8988T (cell line): ENCODE data around the gene TCF15.
"Not testable (repeated sequence)": the region's sequence is repeated elsewhere in the genome, so short reads cannot be mapped to it uniquely, and the experiment has no call there.

Experiments used
- DNase-seq: peaks from one replicate; pipeline ENCODE4 v3.0.0; 2011

The TCF15 gene

DNA sequence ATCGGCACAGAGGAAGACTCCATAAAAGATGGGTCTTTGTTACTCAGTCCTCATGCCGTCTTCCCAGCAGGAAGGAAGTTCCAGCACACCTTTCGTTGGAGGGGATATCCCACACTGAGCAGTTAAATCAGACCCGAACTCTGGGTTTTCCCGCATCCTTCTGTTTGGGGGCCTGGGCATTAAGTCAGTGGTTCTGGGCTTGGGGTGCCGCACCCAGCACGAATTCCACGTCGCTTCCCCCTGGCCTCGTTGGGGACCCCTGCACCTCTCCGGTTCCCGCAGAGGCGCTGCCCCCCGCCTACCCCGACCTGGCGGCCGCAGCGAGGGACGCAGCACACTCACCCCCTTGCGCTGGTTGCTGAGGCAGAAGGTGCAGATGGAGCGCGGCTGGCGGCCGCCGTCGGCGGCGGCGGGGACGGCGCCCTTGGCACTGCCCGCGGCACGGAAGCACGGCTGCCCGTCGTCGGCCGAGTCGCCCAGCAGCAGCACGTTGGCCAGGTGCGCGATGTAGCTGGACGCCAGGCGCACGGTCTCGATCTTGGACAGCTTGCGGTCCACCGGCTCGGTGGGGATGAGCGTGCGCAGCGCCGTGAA lies 641 bp downstream of the TCF15 start:
- no peak for DNase-seq

DNA sequence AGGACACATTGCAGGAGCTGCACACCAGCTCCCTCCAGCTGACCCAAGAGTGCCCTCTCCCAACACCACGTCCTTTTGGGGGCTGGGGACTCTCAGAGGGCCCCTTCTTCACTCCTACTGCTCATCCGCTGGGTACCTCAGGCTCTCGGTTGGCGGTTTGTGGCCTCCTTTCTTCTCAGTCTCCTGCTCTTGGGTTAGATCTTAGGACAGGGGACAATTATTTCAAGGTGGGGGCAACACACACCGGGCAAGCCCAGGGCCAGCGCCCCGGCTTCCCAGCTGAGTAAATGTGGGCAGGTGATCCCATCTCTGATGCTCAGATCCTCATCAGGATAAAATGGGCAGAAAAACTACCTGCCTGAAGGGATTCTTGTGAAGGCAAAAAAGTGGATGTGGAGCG lies 1.1 kb downstream of the TCF15 start:
- no peak for DNase-seq

DNA sequence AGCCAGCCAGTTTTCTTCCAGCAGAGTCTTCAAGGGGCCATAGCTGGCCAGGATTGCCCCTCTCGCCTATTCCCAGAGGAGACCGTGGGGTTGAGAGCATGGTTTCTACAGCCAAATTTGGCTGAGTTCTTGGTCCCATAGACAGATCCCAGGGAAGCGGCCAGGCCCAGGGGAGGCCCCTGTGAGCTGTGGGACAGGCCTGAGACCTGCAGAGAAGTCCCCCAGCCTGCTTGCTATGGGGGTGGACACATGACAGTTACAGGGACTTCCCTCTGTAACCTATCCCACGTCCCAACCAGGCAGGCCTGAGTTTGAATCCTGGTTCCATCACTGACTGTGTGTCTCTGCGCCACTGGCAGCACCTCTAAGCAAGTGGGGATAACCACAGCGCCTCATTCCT lies 2.6 kb downstream of the TCF15 start:
- DNase-seq, result no peak

DNA sequence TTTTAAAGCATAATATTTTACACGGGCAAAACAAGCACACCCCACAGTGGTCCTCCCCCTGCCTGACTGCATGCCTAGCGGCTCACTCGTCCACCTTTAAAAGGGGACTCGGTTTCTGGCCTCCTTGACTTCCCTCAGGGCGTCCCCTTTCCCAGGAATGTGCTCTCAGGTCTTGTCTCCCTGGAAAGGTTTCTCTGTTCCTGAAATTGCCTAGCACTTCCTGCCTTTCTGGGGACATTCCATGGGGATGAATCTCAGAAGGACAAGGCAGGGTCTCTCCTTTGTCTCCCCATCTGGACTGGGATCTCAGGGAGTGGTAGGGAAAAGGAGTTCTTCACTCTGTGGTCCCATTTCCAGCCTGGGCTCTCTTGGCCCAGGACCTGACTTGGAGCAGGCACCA lies 4.9 kb downstream of the TCF15 start:
- DNase-seq, result peak; percentile 77

DNA sequence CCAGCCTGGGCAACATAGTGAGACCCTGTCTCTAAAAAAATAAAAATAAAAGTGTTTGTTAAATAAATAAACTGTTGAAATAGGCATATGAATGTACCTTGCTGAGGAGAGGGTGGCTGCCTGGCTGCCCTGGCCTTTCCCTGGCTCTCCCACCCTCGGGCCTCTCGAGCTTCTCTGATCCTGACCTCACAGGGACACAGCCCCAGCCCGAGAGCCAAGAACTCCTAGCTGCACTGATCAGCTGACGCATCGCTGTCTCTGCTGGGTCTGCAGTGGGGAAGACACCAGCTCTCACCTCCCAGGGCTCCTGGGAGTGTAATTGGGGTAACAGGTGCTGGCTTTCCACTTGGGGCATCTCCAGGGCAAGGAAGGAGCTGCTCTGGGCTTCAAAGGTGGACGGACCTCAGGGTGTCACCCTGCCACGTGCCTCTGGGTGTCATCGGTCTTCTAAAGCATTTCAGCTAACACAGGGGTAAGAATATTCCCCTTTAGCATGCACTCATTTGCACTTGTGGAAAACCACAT lies 6.9 kb downstream of the TCF15 start:
- DNase-seq, result no peak

DNA sequence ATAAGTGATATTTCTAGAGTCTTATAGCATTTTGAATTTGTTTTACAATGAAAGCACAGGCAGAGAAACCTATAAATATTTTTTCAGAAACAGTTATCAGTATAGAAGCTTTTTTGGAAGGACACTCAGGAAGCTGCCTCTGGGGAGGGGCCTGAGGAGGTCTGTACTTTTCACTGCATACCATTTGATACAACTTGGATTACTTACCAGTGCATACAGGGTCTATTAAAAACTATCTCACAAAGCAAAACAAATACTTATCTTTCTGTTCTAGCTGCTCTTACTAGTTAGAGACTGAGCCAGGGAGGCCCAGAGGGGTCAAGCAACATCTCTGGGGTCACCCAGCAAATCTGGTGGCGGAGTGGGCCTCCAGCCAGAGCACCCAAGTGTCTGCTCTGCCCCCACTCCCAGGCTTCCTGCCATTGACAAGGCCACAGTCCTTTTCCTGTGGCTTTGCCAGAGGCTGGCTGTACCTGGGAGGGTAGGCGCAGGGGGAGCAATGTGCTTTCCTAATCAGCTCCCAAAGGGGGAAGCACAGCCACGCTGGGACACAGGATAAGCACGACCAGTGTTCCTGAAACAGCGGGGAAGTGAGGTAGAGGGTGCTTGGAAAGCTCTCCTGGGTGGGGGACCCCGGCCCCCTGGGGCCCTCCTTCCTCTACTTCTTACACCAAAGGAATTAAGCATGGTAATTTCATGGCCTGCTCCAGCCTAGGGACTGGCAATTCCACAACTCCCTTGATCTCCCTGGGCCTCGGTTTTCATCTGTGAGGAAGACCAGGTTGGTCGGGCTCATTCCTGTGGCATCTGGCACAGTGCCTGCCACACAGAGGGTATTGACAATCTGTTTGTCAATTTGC lies 7.8 kb downstream of the TCF15 start:
- DNase-seq, result no peak

DNA sequence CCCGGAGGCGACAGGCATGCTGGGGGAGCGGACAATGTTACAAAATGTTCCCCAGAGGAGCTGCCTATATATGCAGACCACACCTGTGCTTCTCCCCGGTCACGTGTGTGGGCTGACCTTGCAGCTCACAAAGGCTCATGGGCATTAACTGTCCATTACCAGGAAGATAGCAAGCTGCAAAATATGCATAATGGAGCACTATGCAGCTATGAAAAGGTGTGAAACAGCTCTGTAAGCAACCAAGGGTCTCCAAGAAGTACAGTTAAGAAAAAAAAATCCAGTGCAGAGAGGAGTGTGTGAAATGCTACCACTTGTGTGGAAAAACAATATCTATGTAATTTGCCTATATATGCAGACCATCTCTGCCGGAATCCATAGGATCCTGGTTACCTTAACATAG lies 9.4 kb downstream of the TCF15 start:
- no peak for DNase-seq

DNA sequence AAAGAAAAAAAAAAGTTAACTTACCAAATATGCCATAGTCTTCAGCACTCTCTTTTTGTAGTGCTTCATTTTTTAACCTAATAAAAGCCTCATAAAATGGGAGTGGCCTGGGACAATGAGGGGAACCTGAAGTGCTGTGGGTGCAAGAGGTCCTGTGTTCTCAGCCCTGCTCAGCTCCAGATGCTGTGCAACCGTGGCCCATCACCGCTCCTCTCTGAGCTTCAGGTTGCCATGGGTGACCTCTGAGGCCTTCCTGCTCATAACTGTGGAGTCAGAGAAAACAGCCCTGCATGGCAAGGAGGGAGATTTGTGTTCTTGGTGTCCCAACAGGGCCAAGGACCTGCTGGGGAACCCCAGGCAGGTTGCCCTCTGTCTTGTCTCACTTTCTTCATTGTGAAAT lies 10.0 kb downstream of the TCF15 start:
- DNase-seq, result no peak

DNA sequence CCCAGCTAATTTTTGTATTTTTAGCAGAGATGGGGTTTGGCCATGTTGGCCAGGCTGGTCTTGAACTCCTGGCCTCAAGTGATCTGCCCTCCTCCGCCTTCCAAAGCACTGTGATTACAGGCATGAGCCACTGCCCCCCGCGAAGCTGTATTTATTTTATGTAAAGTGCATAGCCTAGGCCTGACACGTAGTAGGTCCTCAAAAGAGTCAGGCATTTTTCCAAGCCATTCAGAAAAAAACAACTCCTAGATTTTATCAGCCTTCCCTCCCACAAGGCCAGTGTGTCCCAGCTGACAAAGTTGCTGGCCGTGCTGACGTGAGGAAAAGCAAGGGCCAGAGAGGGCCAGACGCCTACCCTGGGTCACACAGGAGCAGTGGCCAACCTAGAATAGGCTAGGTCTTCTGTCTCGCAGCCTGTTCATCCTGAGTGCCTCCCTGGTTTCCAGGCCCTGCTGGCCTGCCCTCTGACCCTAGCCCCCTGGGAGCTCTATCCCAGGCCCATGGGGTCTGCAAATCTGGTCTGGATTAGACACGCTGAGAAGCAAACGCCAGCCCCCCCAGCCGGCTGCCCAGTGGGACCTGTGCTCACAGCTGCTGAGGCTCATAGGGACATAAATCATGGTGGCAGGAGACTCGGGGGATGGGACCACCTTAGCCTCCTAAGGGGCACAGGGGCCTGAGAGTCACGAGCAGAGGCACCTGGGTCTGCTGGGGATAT lies 11.8 kb downstream of the TCF15 start:
- no peak for DNase-seq

DNA sequence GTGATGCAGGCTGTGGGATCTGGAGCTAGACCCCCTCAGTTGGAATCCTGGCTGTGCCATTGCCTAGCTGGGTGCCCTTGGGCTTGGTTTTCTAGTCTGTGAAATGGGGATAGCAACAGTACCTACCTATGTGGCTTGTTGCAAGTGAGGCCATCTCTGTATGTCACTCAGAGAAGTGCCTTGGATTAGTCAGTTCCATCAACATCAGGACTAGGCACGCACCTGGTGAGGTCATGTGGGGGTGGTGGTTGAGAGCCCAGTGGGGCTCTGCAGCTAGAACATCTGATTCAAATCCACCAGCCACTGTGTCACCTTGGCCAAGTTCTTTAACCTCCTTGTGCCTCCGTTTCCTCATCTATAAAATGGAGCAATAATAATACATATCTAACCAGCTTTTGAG lies 12.5 kb downstream of the TCF15 start:
- no peak for DNase-seq

DNA sequence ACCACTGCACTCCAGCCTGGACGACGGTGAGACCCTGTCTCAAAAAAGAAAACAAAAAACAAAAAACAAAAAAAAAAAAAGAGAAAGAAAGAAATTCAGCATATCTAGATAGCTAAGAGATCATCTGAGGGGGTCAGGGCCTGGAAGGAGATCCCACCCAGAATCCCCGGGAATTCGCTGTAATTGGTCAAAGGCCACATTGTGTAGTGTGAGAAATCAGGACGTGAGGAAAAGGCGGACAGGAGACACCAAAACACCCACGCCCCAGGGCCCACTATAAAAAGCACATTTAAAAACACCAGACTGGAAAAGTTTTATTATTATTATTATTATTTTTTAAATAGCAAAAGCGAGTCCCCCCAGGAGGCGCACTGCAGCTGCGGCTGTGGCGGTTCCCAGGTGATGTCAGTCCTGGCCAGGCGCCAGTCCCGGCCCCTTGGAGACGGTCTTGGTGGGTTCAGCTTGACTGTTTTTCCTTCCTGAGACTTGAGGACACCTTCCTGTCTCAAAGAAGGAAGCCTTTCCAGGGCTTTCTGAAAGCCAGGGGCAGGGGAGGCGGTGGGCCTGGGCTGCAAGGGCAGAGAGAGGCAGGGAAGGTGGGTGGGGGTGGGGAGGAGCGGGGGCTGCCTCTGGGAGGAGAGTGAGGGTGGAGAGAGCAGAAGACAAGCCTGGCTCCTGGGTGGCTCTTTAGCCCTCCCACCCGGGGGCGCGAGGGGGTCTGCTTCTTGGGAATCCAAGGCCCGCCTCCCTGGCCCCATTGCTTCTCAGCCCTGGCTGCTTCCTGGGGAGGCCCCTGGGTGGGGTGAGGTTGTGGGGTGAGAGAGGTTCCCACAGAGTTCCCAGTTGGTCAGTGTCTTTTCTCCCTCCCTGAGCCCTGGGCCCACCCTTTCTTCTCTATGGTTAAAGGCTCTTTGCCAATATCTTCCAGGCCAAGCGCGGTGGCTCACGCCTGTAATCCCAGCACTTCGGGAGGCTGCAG lies 14.5 kb downstream of the TCF15 start:
- DNase-seq, result no peak

DNA sequence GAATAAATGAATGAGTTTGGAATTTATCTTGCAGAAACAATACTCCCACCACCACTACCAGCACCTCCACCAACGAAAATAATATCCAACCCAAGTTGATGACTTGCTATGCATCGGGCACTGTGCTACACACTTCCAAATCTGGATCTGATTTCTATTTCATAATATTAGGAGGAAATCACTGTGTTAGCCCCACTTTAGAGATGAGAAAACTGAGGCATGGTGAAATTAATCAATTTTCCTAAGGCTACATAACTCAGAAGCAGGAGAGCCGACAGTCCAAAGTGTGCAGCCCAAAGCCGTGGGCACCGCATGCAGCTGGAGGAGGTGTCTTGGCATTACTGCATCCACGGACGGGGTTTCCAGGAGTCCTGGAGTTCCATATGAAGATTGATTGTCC lies 17.6 kb downstream of the TCF15 start:
- DNase-seq, result no peak

DNA sequence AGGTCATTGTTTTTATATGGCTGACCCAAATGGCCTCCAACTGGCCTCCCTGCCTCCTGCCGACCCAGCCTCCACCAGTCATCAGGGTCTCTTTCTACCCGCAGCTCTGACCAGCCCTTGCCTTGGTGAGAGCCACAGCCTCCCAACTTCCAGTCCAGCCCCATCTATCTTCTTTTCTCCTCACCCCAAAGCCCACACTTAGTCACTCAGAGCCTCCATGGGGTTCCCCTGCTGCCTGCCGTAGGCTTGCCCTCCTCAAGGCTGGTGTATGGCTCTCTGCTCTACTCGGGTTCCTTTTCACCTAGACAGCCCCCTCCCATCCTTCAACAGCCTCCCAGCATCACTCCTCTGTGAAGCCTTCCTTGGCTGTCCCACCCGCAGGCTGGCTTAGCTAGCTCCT lies 18.2 kb downstream of the TCF15 start:
- no peak for DNase-seq

DNA sequence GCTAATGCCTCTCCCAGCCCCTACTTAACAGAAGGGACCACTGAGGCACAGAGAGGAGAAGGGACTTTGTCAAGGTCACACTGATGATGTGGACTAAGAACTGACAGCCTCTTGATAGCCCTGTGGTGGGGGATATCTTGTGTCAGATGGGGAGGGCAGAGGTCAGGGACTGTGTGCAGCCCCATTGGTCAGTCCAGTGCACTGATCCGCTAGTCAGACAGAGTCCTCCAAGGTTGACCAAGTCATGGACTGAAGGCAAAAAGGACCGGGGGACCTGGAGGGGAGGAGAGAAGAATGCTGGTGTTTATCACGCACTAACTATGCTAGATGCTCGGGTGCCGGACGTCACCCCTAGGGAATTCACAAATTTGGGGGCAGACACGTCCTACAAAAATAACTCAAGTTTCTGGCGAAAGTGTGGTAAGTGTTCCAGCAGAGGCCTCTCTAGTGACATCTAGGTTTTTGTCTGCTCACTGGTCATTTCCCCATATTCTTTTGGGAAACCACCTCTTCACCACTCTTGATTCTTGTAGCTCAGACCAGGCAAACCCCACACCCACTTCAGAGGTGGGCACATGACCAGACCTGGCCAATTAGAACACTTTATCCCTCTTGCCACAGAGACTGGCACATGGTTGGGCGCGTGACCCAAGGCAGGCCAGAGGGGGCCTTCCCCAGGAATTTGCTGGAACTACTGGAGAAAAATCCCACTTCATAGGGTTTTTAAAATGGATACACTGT lies 21.0 kb downstream of the TCF15 start:
- no peak for DNase-seq

DNA sequence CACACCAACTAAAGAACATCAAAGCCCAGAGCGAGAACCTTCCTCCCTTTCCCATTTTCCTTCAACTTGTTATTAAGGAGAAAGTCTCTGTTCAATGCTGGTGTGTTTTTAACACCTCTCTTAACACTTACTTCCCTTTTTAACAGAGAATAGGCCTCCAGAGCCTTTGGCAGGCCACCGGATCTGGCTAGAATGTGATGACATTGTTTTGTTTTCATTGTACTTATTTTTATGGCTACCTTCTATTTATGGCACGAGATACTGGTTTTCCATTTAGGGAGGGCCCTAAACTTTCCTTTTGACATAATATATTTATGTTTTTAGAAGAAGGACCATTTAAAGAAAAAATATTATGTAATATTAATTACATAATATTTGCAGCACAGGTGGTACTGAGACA lies 21.6 kb downstream of the TCF15 start:
- no peak for DNase-seq

DNA sequence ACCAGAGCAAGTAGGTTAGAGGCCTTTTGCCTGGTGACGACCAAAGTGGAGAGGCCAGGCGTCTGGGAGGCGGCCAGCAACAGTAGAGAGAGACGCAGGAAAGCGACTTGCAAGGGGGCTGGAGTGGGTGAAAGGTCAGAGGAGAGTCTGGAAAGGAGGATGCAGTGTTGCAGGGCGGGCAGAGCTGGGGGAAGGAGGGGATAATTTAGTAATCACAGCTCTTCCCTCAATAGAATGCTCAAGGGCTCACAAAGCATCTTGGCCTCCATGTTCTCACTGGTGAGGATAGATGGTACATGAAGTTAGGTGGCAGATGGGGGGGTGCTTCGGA lies 25.2 kb downstream of the TCF15 start:
- DNase-seq, result no peak

DNA sequence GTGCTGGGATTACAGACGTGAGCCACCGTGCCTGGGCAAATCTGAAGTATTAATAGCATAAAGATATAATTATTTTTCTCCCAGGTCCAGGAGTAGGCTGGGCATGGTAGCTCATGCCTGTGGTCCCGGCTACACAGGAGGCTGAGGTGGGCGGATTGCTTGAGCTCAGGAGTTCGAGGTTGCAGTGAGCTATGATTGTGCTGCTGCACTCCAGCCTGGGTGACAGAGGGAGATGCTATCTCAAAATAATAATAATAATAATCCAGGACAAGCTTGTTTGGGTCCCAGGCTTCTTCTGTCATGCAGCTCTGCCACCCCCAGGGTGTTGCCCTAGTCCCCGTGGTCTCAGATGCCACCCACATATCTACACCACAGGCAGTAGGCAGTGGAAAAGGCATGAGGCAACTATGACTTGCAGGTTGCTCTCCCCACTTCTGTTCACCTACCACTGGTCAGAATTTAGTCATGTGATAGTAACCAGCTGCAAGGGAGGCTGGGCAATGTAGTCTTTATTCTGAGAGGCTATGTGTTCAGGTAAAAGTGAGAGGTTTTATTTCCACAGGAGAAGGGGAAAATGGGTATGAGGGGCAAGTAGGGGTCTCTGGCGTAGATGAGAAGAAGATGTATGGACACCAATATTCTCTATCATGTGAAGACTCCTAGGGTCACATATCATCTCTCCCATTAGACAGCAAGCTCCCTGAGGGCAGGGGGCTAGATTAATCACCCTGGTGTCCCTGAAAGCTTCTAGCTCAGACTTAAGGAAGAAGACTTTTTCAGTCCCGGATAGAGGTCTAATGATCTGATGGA lies 25.7 kb downstream of the TCF15 start:
- no peak for DNase-seq

DNA sequence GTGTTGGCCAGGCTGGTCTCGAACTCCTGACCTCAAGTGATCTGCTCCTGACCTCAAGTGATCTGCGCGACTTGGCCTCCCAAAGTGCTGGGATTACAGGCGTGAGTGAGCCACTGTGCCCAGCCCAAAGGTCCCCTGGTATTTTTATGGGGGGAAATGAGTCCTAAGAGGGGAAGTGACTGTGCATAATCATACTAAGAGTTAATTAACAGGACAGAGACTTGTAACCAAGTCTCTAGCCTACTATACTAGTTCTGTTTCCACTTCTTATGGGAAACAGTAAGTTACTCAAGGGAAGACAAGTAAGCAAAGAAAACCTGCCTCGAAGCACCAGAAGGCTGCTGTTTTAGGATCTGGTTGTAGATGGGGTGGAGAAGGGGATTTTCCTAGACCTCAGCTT lies 27.9 kb downstream of the TCF15 start:
- DNase-seq, result no peak

DNA sequence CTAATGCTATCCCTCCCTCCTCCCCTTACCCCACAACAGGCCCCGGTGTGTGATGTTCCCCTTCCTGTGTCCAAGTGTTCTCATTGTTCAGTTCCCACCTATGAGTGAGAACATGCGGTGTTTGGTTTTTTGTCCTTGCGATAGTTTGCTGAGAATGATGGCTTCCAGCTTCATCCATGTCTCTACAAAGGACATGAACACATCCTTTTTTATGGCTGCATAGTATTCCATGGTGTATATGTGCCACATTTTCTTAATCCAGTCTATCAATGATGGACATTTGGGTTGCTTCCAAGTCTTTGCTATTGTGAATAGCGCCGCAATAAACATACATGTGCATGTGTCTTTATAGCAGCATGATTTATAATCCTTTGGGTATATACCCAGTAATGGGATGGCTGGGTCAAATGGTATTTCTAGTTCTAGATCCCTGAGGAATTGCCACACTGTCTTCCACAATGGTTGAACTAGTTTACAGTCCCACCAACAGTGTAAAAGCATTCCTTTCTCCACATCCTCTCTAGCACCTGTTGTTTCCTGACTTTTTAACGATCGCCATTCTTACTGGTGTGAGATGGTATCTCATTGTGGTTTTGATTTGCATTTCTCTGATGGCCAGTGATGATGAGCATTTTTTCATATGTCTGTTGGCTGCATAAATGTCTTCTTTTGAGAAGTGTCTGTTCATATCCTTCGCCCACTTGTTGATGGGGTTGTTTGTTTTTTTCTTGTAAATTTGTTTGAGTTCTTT lies 31.0 kb downstream of the TCF15 start:
- not testable (repeated sequence) for DNase-seq

DNA sequence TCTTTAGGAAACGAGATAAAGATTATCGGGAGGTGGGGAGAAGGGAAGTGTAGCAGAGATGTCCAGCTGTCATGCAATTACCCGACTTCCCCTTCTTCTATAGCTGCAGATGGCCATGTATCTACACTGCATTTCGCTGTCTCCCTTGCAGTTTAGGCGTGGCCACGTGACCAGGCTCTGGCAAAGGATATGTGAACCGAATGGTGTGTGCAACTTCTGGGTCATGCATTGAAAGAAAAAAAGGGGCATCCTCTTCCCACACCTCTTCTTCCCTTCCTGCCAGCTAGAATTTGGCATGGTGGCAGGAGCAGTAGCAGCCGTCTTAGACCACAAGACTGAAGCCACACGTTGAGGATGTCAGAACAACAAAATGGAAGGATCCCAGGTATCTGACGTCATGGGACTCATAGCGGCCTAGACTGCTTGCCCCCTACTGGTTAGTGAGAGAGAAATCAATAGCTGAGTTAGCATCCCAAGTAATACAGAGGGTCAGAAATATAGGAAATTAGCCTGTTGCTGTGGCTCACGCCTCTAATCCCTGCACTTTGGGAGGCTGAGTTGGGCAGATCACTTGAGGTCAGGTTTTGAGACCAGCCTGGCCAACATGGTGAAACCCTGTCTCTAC lies 32.8 kb downstream of the TCF15 start:
- DNase-seq, result no peak
